CD14-positive monocyte (primary cell): ENCODE data around the gene CSTPP1. TPM values are rescaled to one million over a fixed set of nuclear protein-coding genes. Genes with fewer than 3 reads are reported as not detected.

Experiments used
- DNase-seq, 3 donors: peaks; one replicate each; pipeline ENCODE4 v3.0.0-alpha.2; 2011 to 2022
- H2AFZ ChIP-seq: 2 replicates; pipeline ENCODE4 v1.6.0; 2012; ENCODE audit warnings: mild to moderate bottlenecking, low read depth, low read length, inconsistent platforms; ENCODE audit not compliant: insufficient read depth, poor library complexity, severe bottlenecking
- H3K27ac ChIP-seq, 2 donors: 1 replicate in 1 of 2; 2 replicates in 1 of 2; pipeline ENCODE4 v1.5.1; 2012 to 2013; ENCODE audit warnings: low read length in 2 of 2, control low read depth in 1 of 2, inconsistent platforms in 1 of 2, low read depth in 1 of 2, mild to moderate bottlenecking in 1 of 2
- H3K27me3 ChIP-seq, 2 donors: one replicate each; pipeline versions ENCODE4 v1.6.0 to v1.6.1; 2011 to 2013; ENCODE audit warnings: low read length in 2 of 2; ENCODE audit not compliant: control insufficient read depth in 2 of 2, insufficient read depth in 2 of 2
- H3K36me3 ChIP-seq, 2 donors: replicated peaks in 1 of 2; 1 replicate in 1 of 2; 2 replicates in 1 of 2; pipeline versions ENCODE4 v1.5.1 to v1.6.1; 2012 to 2013; ENCODE audit warnings: low read length in 2 of 2, control low read depth in 1 of 2, inconsistent platforms in 1 of 2, mild to moderate bottlenecking in 1 of 2; ENCODE audit not compliant: insufficient read depth in 2 of 2, control insufficient read depth in 1 of 2
- H3K4me1 ChIP-seq, 2 donors: 1 replicate in 1 of 2; 2 replicates in 1 of 2; pipeline versions ENCODE4 v1.5.1 to v1.6.1; 2012 to 2013; ENCODE audit warnings: low read length in 2 of 2, control low read depth in 1 of 2, inconsistent platforms in 1 of 2, mild to moderate bottlenecking in 1 of 2, moderate library complexity in 1 of 2; ENCODE audit not compliant: insufficient read depth in 2 of 2, control insufficient read depth in 1 of 2
- H3K4me2 ChIP-seq: replicated peaks from 2 replicates; pipeline ENCODE3; 2012; ENCODE audit warnings: low read length, moderate library complexity, mild to moderate bottlenecking; ENCODE audit not compliant: poor library complexity, severe bottlenecking; ENCODE audit errors: extremely low read depth
- H3K4me3 ChIP-seq, 3 experiments: fragments of 200-600 bp in 1 of 3; sonication (generic) in 1 of 3; replicated peaks in 1 of 3; 1 replicate in 2 of 3; 2 replicates in 1 of 3; pipeline ENCODE4 v1.5.1; 2011 to 2013; ENCODE audit warnings: low read length in 3 of 3, mild to moderate bottlenecking in 3 of 3, control low read depth in 2 of 3, low read depth in 2 of 3, inconsistent platforms in 1 of 3, moderate library complexity in 1 of 3
- H3K79me2 ChIP-seq: 2 replicates; pipeline ENCODE4 v1.6.0; 2012; ENCODE audit warnings: mild to moderate bottlenecking, control low read depth, inconsistent platforms, low read length, moderate library complexity; ENCODE audit not compliant: insufficient read depth
- H3K9ac ChIP-seq: 2 replicates; pipeline ENCODE4 v1.6.0; 2017; ENCODE audit warnings: low read length, mild to moderate bottlenecking; ENCODE audit not compliant: insufficient read depth, poor library complexity, severe bottlenecking
- H3K9me3 ChIP-seq, 2 donors: replicated peaks in 1 of 2; 1 replicate in 1 of 2; 2 replicates in 1 of 2; pipeline versions ENCODE4 v1.5.1 to v1.6.1; 2012 to 2013; ENCODE audit warnings: low read length in 2 of 2, control low read depth in 1 of 2; ENCODE audit not compliant: control insufficient read depth in 1 of 2, insufficient read depth in 1 of 2
- H4K20me1 ChIP-seq: 2 replicates; pipeline ENCODE4 v1.6.0; 2012; ENCODE audit warnings: mild to moderate bottlenecking, low read length, control low read depth, moderate library complexity; ENCODE audit not compliant: insufficient read depth
- H3K27ac Mint-ChIP-seq, 7 donors: one replicate each; pipeline ENCODE4 v1.8.0; 2020; ENCODE audit warnings: mild to moderate bottlenecking in 7 of 7, mixed read lengths in 7 of 7, moderate library complexity in 6 of 7, inconsistent platforms in 2 of 7
- H3K27me3 Mint-ChIP-seq, 3 donors: one replicate each; pipeline ENCODE4 v1.8.0; 2021 to 2022; ENCODE audit warnings: low read depth in 3 of 3, mild to moderate bottlenecking in 3 of 3, mixed read lengths in 3 of 3, moderate library complexity in 3 of 3, inconsistent platforms in 1 of 3
- H3K36me3 Mint-ChIP-seq, 2 donors: one replicate each; pipeline ENCODE4 v1.8.0; 2020; ENCODE audit warnings: mixed read lengths in 2 of 2, inconsistent platforms in 1 of 2, mild to moderate bottlenecking in 1 of 2
- H3K4me1 Mint-ChIP-seq: one replicate; pipeline ENCODE4 v1.8.0; 2020; ENCODE audit warnings: mild to moderate bottlenecking, mixed read lengths
- H3K4me3 Mint-ChIP-seq, 2 donors: one replicate each; pipeline ENCODE4 v1.8.0; 2020; ENCODE audit warnings: mild to moderate bottlenecking in 2 of 2, mixed read lengths in 2 of 2, moderate library complexity in 1 of 2
- H3K9me3 Mint-ChIP-seq, 7 donors: one replicate each; pipeline ENCODE4 v1.8.0; 2020 to 2022; ENCODE audit warnings: mixed read lengths in 7 of 7, mild to moderate bottlenecking in 6 of 7, moderate library complexity in 6 of 7, inconsistent platforms in 2 of 7
- WGBS: methylation state at CpG from one replicate; pipeline ENCODE4 v1.1.5; 2013; ENCODE audit warnings: missing lambda C conversion rate; ENCODE audit not compliant: insufficient coverage; 5-methylcytosine and 5-hydroxymethylcytosine counted together
- intact Hi-C, 2 donors: fragments of 100-400 bp; cut with micrococcal nuclease; formaldehyde crosslinking; loops; one replicate each; pipeline versions ENCODE4 v1.15.0 to v1.15.1; 2023
- polyA plus RNA-seq, 3 donors: library from polyadenylated mRNA; depleted of rRNA in 1 of 3; unstranded in 2 of 3; stranded (reverse) in 1 of 3; fragments of 300-500 nt in 2 of 3; fragments of >200 nt in 1 of 3; fragmentation: Illumina TruSeq in 2 of 3; gene quantifications; 1 replicate in 2 of 3; 2 replicates in 1 of 3; pipeline ENCODE4 v1.2.3, GENCODE V29; 2012 to 2021
- TF ChIP-seq, protein P1 (sequence below): fragments of 200-600 bp; IDR thresholded peaks from one replicate; pipeline ENCODE4 v1.8.0; 2022; ENCODE audit warnings: antibody characterized with exemption, mild to moderate bottlenecking

The CSTPP1 gene
- polyA plus RNA-seq, 3 donors: 4.5 to 6.5 (median 5.9) TPM

- Mint-ChIP-seq H3K27me3 (peaks cover 0 to 2% (median 2%) of the 10 kb centered on the region in 3 donors), H3K9me3 (peaks cover 0 to 2% (median 0%) of the 10 kb centered on the region in 7 donors), H3K36me3 (peaks cover 2 to 4% of the 10 kb centered on the region in 2 donors), H3K4me1 (no peaks in the 10 kb centered on the region), H3K4me3 (no peak overlapping the region), H3K27ac (no peak overlapping the region)
- intact Hi-C loops: no loop called here
- TF ChIP-seq, protein P1, sequence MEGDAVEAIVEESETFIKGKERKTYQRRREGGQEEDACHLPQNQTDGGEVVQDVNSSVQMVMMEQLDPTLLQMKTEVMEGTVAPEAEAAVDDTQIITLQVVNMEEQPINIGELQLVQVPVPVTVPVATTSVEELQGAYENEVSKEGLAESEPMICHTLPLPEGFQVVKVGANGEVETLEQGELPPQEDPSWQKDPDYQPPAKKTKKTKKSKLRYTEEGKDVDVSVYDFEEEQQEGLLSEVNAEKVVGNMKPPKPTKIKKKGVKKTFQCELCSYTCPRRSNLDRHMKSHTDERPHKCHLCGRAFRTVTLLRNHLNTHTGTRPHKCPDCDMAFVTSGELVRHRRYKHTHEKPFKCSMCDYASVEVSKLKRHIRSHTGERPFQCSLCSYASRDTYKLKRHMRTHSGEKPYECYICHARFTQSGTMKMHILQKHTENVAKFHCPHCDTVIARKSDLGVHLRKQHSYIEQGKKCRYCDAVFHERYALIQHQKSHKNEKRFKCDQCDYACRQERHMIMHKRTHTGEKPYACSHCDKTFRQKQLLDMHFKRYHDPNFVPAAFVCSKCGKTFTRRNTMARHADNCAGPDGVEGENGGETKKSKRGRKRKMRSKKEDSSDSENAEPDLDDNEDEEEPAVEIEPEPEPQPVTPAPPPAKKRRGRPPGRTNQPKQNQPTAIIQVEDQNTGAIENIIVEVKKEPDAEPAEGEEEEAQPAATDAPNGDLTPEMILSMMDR: no peak
- no peaks in the 10 kb centered on the region for H4K20me1 ChIP-seq
- no peaks in the 10 kb centered on the region for H3K9me3 ChIP-seq
- no peak overlapping the region for H3K27ac ChIP-seq
- H3K79me2 ChIP-seq: no peaks in the 10 kb centered on the region
- H2AFZ ChIP-seq: no peak overlapping the region
- no peaks in the 10 kb centered on the region for H3K27me3 ChIP-seq
- no CpG with 5 or more reads among the region's 1 CpG for WGBS
- no peak for DNase-seq
- H3K4me1 ChIP-seq: no peaks in the 10 kb centered on the region
- no peak overlapping the region for H3K9ac ChIP-seq
- no peak overlapping the region for H3K4me3 ChIP-seq
- H3K4me2 ChIP-seq: no peak overlapping the region
- no peaks in the 10 kb centered on the region for H3K36me3 ChIP-seq
These were observed 113.7 kb downstream of the CSTPP1 start for GRCh38 chr11:47050284-47050683.

- Histone ChIP-seq H3K4me1 (no peaks in the 10 kb centered on the region), H2AFZ (no peak overlapping the region), H3K9ac (no peak overlapping the region), H3K27ac (no peak overlapping the region), H3K9me3 (no peaks in the 10 kb centered on the region), H3K79me2 (no peaks in the 10 kb centered on the region), H4K20me1 (no peaks in the 10 kb centered on the region), H3K36me3 (no peaks in the 10 kb centered on the region), H3K27me3 (no peaks in the 10 kb centered on the region), H3K4me3 (no peak overlapping the region), H3K4me2 (no peak overlapping the region)
- DNase-seq: no peak
- Mint-ChIP-seq H3K4me3 (no peak overlapping the region), H3K9me3 (peaks cover 0 to 2% (median 0%) of the 10 kb centered on the region in 7 donors), H3K36me3 (peaks cover 2 to 4% of the 10 kb centered on the region in 2 donors), H3K27ac (no peak overlapping the region), H3K27me3 (peaks cover 0 to 2% (median 0%) of the 10 kb centered on the region in 3 donors), H3K4me1 (no peaks in the 10 kb centered on the region)
- TF ChIP-seq, protein P1: no peak
- WGBS: no CpG with 5 or more reads among the region's 1 CpG
- intact Hi-C loops: no loop called here
These were observed 114.7 kb downstream of the CSTPP1 start for GRCh38 chr11:47051217-47051616.
